ENCODE measurements around the gene SMARCB1.

DNA sequence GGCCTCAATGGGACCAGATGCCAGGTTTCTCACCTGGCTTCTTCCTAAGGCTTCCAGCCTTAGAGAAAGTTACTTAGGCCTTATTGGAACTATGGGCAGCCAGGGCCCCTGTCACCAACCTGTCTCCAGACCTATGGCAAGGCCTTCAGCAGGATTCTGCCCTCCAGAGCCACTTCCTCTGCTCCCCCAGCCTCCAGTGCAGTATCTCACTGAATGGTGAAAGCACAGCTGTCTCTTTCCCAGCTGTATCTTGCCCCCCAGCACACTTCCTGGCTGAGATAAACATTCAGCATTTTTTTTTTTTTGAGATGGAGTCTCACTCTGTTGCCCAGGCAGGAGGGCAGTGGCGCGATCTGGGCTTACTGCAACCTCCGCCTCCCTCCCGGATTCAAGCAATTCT, 72.4 kb downstream of the SMARCB1 start:
- TF ChIP-seq, protein P1, sequence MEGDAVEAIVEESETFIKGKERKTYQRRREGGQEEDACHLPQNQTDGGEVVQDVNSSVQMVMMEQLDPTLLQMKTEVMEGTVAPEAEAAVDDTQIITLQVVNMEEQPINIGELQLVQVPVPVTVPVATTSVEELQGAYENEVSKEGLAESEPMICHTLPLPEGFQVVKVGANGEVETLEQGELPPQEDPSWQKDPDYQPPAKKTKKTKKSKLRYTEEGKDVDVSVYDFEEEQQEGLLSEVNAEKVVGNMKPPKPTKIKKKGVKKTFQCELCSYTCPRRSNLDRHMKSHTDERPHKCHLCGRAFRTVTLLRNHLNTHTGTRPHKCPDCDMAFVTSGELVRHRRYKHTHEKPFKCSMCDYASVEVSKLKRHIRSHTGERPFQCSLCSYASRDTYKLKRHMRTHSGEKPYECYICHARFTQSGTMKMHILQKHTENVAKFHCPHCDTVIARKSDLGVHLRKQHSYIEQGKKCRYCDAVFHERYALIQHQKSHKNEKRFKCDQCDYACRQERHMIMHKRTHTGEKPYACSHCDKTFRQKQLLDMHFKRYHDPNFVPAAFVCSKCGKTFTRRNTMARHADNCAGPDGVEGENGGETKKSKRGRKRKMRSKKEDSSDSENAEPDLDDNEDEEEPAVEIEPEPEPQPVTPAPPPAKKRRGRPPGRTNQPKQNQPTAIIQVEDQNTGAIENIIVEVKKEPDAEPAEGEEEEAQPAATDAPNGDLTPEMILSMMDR (IDR thresholded peaks at IDR 0.05) = no peak
- TF ChIP-seq POLR2AphosphoS5 (IDR thresholded peaks at IDR 0.05; ENCODE audit: low read depth, low read length) = no peak
- TF ChIP-seq TCF12 (IDR thresholded peaks at IDR 0.05) = no peak
- TF ChIP-seq, protein P2, sequence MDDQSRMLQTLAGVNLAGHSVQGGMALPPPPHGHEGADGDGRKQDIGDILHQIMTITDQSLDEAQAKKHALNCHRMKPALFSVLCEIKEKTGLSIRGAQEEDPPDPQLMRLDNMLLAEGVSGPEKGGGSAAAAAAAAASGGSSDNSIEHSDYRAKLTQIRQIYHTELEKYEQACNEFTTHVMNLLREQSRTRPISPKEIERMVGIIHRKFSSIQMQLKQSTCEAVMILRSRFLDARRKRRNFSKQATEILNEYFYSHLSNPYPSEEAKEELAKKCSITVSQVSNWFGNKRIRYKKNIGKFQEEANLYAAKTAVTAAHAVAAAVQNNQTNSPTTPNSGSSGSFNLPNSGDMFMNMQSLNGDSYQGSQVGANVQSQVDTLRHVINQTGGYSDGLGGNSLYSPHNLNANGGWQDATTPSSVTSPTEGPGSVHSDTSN (IDR thresholded peaks at IDR 0.05) = no peak
- no peak for TF ChIP-seq FOXJ3 (CRISPR knock-in tag; IDR thresholded peaks at IDR 0.05)
- TF ChIP-seq MXI1 (IDR thresholded peaks at IDR 0.05; ENCODE audit: low read depth, low read length) = no peak
- no peak for TF ChIP-seq JUND (IDR thresholded peaks at IDR 0.05)

Measured in SK-N-SH (cell line).